Neural progenitor cell (in vitro differentiated cells): Measurements from ENCODE around the gene CPO.

Experiments
- CTCF ChIP-seq: fragments of 200-600 bp; sonication (generic); IDR thresholded peaks from 2 replicates; pipeline ENCODE4 v1.5.1; 2017; ENCODE audit warnings: antibody characterized with exemption, mild to moderate bottlenecking
- EZH2 ChIP-seq: fragments of 200-600 bp; sonication (generic); IDR thresholded peaks from 2 replicates; pipeline ENCODE4 v1.6.1; 2017; ENCODE audit warnings: antibody characterized with exemption, mild to moderate bottlenecking, moderate library complexity
- EZH2phosphoT487 ChIP-seq: fragments of 200-600 bp; sonication (generic); IDR thresholded peaks from 2 replicates; pipeline ENCODE4 v1.6.1; 2017; ENCODE audit warnings: antibody characterized with exemption

DNA sequence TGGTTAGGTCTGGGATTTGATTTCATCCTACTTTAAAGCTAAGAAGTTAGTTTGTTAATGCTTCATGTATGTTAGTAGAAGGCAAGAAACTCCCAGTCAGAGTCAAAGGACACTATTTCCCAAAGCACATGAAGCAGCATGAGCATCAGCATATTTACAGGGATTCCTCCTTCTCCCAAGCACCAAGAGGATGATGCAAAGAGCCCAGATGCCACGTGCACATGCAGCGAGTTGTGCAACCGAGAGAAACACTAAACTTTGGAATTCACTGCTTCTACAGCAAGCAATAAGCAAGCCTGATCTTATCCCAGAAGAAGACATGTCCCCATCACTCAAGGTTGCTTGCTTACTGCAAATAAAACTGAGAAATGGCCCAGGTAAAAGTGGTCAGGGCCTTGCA is 32.5 kb downstream of the CPO start:
- TF ChIP-seq CTCF (no peak), EZH2phosphoT487 (no peak), EZH2 (no peak)
